HG03280 (cell line): Measurements from ENCODE around the gene FPR3.
"Not testable (repeated sequence)": the region's sequence is repeated elsewhere in the genome, so short reads cannot be mapped to it uniquely, and the experiment has no call there.

ENCODE experiments used
- ATAC-seq: cut with Tn5 transposase; IDR thresholded peaks from one replicate; pipeline ENCODE4 v1.9.1; 2021; ENCODE audit warnings: mild to moderate bottlenecking, moderate library complexity; ENCODE audit not compliant: unreplicated experiment

FPR3 gene

GRCh38 chr19:51783372-51783771, 11.6 kb upstream of the FPR3 start:
- ATAC-seq, result no peak

GRCh38 chr19:51784109-51784785, 10.7 kb upstream of the FPR3 start:
- no peak for ATAC-seq

GRCh38 chr19:51784922-51785690, 9.9 kb upstream of the FPR3 start:
- ATAC-seq, result no peak

GRCh38 chr19:51786646-51787494, 8.1 kb upstream of the FPR3 start:
- ATAC-seq, result no peak

GRCh38 chr19:51788029-51788428, 6.9 kb upstream of the FPR3 start:
- ATAC-seq, result no peak

- ATAC-seq, result no peak
Observed at GRCh38 chr19:51789061-51789795, 5.7 kb upstream of the FPR3 start.

GRCh38 chr19:51792932-51793331, 2.0 kb upstream of the FPR3 start:
- no peak for ATAC-seq

- ATAC-seq, result no peak
Observed at GRCh38 chr19:51793994-51794393, 963 bp upstream of the FPR3 start.

- ATAC-seq, result no peak
Observed at GRCh38 chr19:51796195-51796679, 1.3 kb downstream of the FPR3 start.

GRCh38 chr19:51797480-51797879, 2.5 kb downstream of the FPR3 start:
- no peak for ATAC-seq

- no peak for ATAC-seq
Observed at GRCh38 chr19:51798062-51798461, 3.1 kb downstream of the FPR3 start.

GRCh38 chr19:51799034-51799773, 4.2 kb downstream of the FPR3 start:
- ATAC-seq, result no peak

- ATAC-seq, result no peak
Observed at GRCh38 chr19:51799774-51800472, 5.0 kb downstream of the FPR3 start.

GRCh38 chr19:51800473-51801244, 5.7 kb downstream of the FPR3 start:
- ATAC-seq, result no peak

GRCh38 chr19:51802775-51803174, 7.8 kb downstream of the FPR3 start:
- no peak for ATAC-seq

- no peak for ATAC-seq
Observed at GRCh38 chr19:51803519-51803918, 8.6 kb downstream of the FPR3 start.

GRCh38 chr19:51803967-51804366, 9.0 kb downstream of the FPR3 start:
- ATAC-seq, result no peak

- not testable (repeated sequence) for ATAC-seq
Observed at GRCh38 chr19:51804789-51805188, 9.8 kb downstream of the FPR3 start.

- ATAC-seq, result not testable (repeated sequence)
Observed at GRCh38 chr19:51805396-51805795, 10.4 kb downstream of the FPR3 start.
